ENCODE data around the gene SIDT1.

- no peak for TF ChIP-seq CTCF (IDR thresholded peaks at IDR 0.05)
- no peak for TF ChIP-seq POLR2A (IDR thresholded peaks at IDR 0.05)
These were observed 35.4 kb upstream of the SIDT1 start for GRCh38 chr3:113496924-113497323.
